GM12873 (cell line): ENCODE data around the gene MVD.

ENCODE experiments used
- CTCF ChIP-seq: IDR thresholded peaks from 2 replicates; pipeline ENCODE4 v1.5.1; 2012; ENCODE audit warnings: low read depth, mild to moderate bottlenecking, moderate library complexity, low read length, control low read depth; ENCODE audit not compliant: insufficient read depth; ENCODE audit errors: missing control alignments

Gene MVD

GRCh38 chr16:88690341-88691128 is 27.6 kb upstream of the MVD start:
- no peak for TF ChIP-seq CTCF

GRCh38 chr16:88688013-88688778 is 25.3 kb upstream of the MVD start:
- TF ChIP-seq CTCF = no peak

- TF ChIP-seq CTCF = no peak
Observed at GRCh38 chr16:88687676-88688012, 24.8 kb upstream of the MVD start.

- TF ChIP-seq CTCF = no peak
Observed at GRCh38 chr16:88687254-88687576, 24.3 kb upstream of the MVD start.

GRCh38 chr16:88686439-88687253 is 23.8 kb upstream of the MVD start, which contains the start of gene SNAI3:
Gene SNAI3, minus strand, starts transcription at chr16:88686507. Its CDS starts 101 bp downstream, at chr16:88686406.
- TF ChIP-seq CTCF = no peak

GRCh38 chr16:88686062-88686438 is 23.2 kb upstream of the MVD start:
- no peak for TF ChIP-seq CTCF
